Activated CD8-positive, alpha-beta memory T cell treated with anti-CD3 and anti-CD28 coated beads for 24 hours (primary cell): ENCODE results near the gene CYP27A1.
"Not testable (repeated sequence)": the region's sequence is repeated elsewhere in the genome, so short reads cannot be mapped to it uniquely, and the experiment has no call there.

Source experiments
- DNase-seq: peaks from one replicate; pipeline ENCODE4 v3.0.0-alpha.2; 2020

The CYP27A1 gene

GRCh38 chr2:218833023-218833609 lies 51.2 kb downstream of the CYP27A1 start:
- no peak for DNase-seq

GRCh38 chr2:218834685-218835084 lies 52.7 kb downstream of the CYP27A1 start:
- no peak for DNase-seq

GRCh38 chr2:218837495-218837894 lies 55.5 kb downstream of the CYP27A1 start:
- no peak for DNase-seq

- DNase-seq: no peak
Observed at GRCh38 chr2:218839430-218839829, 57.5 kb downstream of the CYP27A1 start.

GRCh38 chr2:218839888-218840287 lies 57.9 kb downstream of the CYP27A1 start:
- DNase-seq: no peak

- DNase-seq: not testable (repeated sequence)
Observed at GRCh38 chr2:218844334-218844733, 62.4 kb downstream of the CYP27A1 start.

- not testable (repeated sequence) for DNase-seq
Observed at GRCh38 chr2:218846963-218847362, 65.0 kb downstream of the CYP27A1 start.

GRCh38 chr2:218849721-218850120 lies 67.8 kb downstream of the CYP27A1 start:
- DNase-seq: no peak

GRCh38 chr2:218850796-218851195 lies 68.8 kb downstream of the CYP27A1 start:
- no peak for DNase-seq

- no peak for DNase-seq
Observed at GRCh38 chr2:218851286-218851685, 69.3 kb downstream of the CYP27A1 start.

GRCh38 chr2:218852911-218853667 lies 71.1 kb downstream of the CYP27A1 start:
- peak; percentile 85 for DNase-seq

- no peak for DNase-seq
Observed at GRCh38 chr2:218853766-218854165, 71.8 kb downstream of the CYP27A1 start.

- no peak for DNase-seq
Observed at GRCh38 chr2:218854860-218855259, 72.9 kb downstream of the CYP27A1 start.

- DNase-seq: no peak
Observed at GRCh38 chr2:218855305-218856166, 73.6 kb downstream of the CYP27A1 start.

- no peak for DNase-seq
Observed at GRCh38 chr2:218856167-218856895, 74.4 kb downstream of the CYP27A1 start.

- DNase-seq: no peak
Observed at GRCh38 chr2:218856896-218857243, 74.9 kb downstream of the CYP27A1 start.

GRCh38 chr2:218857371-218858137 lies 75.6 kb downstream of the CYP27A1 start:
- no peak for DNase-seq

GRCh38 chr2:218858138-218858445 lies 76.1 kb downstream of the CYP27A1 start:
- DNase-seq: no peak

GRCh38 chr2:218858671-218859555 lies 77.0 kb downstream of the CYP27A1 start:
- DNase-seq: peak; percentile 62

GRCh38 chr2:218859556-218859987 lies 77.6 kb downstream of the CYP27A1 start, which contains the start of gene WNT6:
Gene WNT6, plus strand, starts transcription at chr2:218859805. Its CDS starts 233 bp downstream, at chr2:218860038.
- peak; percentile 61 for DNase-seq
